Measurements from ENCODE around the gene ANKS4B.
"Not testable (repeated sequence)": the region's sequence is repeated elsewhere in the genome, so short reads cannot be mapped to it uniquely, and the experiment has no call there.

Gene ANKS4B

DNA sequence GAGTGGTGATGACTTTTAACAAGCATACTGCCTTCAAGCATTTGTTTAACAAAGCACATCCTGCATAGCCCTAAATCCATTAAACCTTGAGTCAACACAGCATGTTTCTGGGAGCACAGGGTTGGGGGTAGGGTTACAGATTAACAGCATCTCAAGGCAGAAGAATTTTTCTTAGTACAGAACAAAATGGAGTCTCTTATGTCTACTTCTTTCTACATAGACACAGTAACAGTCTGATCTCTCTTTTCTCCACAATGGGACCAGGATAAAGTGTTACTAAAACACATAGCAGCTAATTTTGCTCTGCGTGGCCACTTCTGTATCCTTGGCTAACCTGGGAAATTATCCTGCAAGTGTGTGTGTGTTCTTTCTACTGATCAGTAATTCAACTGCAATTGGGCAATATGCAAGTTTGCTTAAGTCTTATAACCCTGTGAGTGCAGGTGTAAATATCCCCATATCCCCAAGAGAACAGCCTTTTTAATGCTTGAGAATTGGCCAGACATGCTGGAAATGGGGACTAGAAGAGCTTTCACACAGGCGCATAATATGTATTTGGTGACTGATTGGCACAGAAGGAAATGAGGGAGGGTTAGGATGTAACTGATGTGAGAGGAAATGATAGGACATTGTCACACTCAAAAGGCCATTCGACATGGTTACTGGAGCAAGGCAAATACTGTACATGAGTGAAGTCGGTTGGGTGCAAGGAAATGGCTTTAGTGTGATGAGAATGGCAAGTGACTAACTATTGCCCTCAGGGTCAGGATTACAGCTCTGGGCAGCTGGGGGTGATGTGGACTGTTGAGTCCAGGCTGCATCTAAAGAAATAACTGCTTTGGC is 10.8 kb upstream of the ANKS4B start:
- no peak for FAIRE-seq

DNA sequence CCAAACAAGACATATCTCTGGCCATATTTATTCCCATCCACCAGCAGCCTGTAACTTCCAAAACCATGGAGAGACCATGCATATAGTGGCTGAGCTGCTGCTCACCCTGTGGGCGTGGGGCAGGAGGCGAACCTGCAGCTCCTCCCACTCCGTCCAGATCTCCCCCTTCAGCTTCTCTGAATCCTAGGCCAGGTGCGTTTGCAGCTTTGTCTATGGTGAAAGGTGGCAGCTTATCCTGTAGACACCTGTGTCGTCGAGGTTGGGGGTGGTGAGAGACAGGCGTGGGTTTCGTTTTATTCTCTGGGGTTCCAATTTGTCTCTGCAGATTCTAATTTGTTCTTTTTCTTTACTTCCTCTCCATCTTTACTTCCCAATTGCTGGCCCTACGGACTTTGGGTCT is 9.7 kb upstream of the ANKS4B start:
- FAIRE-seq: no peak

GRCh38 chr16:21224800-21225199 is 8.7 kb upstream of the ANKS4B start:
- no peak for FAIRE-seq

GRCh38 chr16:21226749-21227148 is 6.8 kb upstream of the ANKS4B start:
- no peak for FAIRE-seq

DNA sequence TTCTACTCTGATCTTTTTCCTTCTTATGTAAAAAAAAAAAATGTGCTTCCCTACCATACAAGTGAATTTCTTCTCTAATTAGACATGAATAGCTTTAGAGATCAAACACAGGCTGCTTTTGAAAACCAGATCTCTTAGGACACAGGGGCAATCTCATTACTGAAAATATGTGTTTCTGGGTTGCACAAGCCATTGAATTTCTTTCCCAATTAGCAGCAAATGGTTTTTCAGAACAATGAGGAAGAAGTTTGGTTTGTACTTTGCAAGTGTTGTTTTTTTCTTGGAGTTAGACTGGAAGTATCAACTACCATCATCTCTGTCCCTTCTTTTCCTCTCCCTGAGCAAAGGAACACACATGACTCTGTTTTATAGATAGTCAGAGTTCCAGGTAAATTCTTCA is 5.6 kb upstream of the ANKS4B start:
- no peak for FAIRE-seq

DNA sequence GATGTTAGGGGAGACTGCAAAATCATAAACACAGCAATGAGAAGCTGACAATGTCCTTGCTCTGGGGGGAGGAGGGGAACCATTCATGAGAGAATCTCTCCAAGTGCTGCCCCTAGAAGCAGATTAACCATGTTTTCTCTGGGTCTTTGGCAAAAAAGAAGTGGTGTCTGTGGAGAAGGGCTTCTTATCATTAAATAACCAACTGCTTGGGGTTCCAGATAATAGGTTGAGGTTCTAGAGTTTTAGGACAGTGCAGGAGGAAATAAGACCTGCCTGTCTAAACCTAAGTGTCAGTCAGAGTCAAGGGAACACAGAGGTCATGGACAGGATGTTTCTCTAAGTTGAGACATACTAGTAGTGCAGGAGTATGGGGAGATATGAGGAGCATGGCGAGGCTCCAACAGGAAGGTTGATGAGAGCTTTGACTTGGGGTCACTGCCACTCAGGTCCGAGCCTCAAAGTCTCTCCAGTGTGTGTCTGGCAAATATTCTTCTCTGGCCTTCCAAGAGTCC is 5.1 kb upstream of the ANKS4B start:
- FAIRE-seq: no peak

DNA sequence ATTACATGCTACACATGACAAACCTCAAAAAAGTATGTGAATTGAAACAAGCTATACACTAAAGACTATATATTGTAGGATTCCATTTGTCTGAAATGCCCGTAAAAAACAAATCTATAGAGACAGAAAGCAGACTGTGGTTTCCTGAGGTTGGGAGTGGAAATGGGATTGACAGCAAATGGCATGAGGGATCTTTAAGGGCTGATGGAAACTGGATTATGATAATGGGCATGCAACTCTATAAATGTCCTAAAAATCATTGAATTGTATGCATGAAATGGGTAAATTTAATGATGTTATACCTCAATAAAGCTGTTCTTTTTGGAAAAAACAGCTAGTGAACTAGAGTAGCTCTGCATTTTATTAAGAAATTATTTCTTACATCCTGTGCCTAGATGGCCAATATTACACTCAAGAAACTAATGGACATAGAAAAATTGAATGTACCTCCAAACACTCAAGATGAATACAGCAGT is 416 bp upstream of the ANKS4B start:
- FAIRE-seq: no peak

DNA sequence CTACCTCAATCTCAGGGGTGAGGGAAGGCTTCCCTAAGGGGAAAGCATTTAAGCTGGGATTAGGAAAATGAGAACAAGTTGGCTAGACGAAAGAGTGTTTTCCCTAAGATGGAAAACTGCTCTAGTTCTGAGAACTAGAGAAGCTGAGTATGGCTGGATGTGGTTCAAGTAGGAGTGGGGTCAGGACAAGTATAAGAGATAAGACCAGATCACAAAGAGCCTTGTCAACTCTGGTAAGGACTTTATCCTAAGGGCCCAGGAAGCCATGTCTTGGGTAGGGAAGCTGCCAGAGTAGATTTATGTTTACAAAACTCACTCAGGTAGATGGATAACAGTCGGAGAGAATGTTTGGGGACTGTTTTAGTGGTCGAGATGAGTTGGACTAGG is 1.7 kb downstream of the ANKS4B start:
- no peak for FAIRE-seq

- FAIRE-seq: no peak
These were observed 3.3 kb downstream of the ANKS4B start for GRCh38 chr16:21236831-21237230.

DNA sequence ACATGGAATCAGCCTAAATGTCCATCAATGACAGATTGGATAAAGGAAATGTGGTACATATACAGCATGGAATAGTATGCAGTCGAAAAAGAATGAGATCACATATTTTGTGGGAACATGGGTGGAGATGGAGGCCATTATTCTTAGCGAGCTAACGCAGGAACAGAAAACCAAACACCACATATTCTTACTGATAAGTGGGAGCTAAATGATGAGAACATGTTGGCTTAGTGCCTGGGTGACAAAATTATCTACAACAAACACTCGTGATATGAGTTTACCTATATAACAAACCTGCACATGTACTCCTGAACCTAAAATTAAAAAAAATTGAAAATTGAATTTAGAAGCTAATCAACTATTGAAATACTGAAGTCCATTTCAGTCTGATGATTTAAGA is 6.1 kb downstream of the ANKS4B start:
- no peak for FAIRE-seq

GRCh38 chr16:21242756-21243155 is 9.3 kb downstream of the ANKS4B start:
- no peak for FAIRE-seq

- no peak for FAIRE-seq
These were observed 11.2 kb downstream of the ANKS4B start for GRCh38 chr16:21244518-21245215.

GRCh38 chr16:21248179-21248578 is 14.7 kb downstream of the ANKS4B start:
- FAIRE-seq: not testable (repeated sequence)

DNA sequence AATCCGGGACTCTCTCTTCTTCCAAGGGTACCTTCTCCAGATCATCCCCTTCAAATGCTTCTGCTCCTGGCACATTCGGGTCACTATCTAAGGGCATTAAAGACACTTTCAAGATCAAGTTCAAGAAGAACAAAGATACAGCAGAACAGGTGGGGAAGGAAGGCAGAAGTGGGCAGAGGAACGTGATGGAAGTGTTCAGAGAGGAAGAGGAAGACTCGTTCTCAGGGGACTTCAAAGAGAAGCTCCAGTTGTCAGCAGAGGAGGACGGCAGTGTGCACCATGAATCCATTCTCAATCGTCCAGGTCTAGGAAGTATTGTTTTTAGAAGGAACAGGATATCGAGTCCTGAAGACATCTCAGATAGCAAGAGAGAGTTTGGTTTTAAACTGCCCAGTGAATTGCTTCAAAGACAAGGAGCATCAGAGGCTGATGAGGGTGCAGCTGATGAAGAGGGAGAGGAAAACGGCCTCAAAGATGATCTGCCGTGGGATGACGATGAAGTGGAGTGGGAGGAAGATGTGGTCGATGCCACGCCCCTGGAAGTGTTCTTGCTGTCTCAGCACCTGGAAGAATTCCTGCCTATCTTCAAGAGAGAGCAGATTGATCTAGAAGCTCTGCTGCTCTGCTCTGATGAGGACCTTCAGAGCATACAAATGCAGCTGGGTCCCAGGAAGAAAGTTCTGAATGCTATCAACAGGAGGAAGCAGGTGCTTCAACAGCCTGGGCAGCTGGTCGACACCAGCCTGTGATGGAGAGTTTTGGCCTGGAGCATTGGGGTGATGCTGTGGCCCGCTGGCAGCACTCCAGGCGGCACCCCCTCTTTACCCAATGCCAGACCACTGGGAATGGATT is 16.8 kb downstream of the ANKS4B start:
- FAIRE-seq: no peak

DNA sequence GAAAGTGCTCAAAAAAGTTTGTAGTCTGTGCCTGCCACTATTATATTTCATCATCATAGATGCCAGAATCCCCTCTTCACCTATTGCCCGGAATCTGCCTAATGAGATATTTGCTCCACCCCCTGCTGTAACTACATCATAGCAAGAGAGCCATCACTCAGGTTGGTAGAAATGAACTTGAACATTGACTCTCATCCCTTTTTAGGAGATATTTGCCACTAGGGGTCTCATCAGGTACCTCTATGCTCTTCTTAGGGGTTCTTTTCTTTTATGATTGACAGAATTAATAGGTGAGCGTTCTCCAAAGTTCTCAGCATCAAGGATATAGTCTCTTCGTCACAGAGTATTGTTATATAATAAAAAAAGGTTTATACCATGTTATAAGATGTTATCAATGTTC is 20.0 kb downstream of the ANKS4B start:
- no peak for FAIRE-seq

DNA sequence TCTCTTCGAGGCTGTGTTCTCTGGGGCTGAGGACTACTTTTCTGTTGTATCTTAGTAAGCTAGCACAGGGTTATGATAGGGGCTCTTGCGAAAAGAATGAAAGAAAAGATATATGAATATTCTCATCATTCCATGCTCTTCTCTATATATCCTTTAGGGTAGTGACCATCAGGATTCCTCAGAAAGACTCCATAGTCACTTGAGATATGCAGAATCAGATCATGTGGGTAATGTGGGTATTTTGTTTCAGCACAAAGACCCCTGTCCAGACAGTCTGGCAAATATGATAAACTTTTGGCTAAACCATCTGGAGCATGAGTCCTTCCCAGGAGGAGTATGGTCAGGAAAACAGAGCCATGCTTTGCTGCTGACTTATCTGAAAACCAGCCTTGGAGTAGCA is 23.1 kb downstream of the ANKS4B start:
- no peak for FAIRE-seq

DNA sequence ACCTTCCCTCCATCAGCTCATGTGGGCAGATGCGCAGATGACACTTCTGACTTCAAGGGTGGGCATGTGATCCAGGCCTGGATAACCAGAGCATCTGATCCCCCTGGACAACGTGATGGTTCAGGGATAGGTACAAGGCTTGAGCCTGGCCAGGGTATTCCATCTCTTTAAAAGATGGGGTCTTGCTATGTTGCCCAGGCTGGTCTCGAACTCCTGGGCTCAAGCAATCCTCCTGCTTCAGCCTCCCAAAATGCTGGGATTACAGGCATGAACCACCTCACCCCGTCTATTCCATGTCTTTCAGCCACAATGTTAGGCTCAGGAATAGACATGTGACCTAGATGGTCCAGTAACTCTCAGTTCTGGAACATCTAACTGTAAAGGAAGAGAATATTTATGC is 23.8 kb downstream of the ANKS4B start:
- FAIRE-seq: no peak

- FAIRE-seq: no peak
These were observed 27.6 kb downstream of the ANKS4B start for GRCh38 chr16:21260870-21261791.

DNA sequence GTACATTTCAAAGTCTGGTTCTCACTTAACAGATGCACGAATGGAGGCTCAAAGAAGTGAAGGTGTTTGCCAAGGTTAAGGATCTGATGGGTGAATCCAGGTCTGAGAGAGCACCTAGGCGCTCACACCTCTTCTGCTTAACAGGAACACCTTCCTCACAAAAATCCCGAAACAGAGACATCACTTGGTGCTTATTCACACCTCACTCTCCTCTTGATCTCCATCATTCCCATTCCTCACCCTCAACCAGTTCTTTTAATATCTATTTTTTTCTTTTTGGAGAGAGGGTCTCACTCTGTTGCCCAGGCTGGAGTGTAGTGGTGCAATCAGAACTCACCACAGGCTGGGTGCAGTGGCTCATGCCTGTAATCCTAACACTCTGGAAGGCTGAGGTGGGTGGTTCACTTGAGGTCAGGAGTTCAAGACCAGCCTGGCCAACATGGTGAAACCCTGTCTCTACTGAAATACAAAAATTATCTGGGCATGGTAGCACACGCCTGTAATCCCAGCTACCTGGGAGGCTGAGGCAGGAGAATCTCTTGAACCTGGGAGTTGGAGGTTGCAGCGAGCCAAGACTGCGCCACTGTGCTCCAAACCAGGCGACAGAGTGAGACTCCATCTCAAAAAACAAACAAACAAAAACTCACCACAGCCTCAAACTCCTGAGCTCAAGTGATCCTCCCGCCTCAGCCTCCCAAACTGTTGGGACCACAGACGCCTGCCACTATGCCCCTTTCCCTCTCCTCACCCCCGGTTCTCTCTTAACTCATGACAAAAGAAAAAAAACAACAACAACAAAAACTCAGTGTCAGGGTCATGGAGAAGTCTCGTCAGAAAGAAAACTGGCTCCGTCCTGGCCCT is 29.5 kb downstream of the ANKS4B start:
- FAIRE-seq: no peak

- no peak for FAIRE-seq
These were observed 30.4 kb downstream of the ANKS4B start for GRCh38 chr16:21263640-21264570.
